ENCODE data around the gene NOTCH3.

Gene NOTCH3

GRCh38 chr19:15222738-15223648 is 22.2 kb upstream of the NOTCH3 start:
- H3K9ac ChIP-seq (ENCODE audit: low read length): peak overlapping the region; percentile 19; the same call in 1 of the 2 replicates
- H3F3A ChIP-seq (ENCODE audit: insufficient read depth, low read length): no peaks in the 10 kb centered on the region
- H3K9me2 ChIP-seq (replicated peaks; ENCODE audit: insufficient read depth, low read length): no peaks in the 10 kb centered on the region
- TF ChIP-seq EZH2phosphoT487 (IDR thresholded peaks at IDR 0.05; ENCODE audit: low read length): no peak
- no peak for TF ChIP-seq CTCF (IDR thresholded peaks at IDR 0.05; ENCODE audit: low read length)
- no peak for TF ChIP-seq EZH2 (optimal IDR thresholded peaks at IDR 0.05; ENCODE audit: low read depth, low read length)
- no peaks in the 10 kb centered on the region for H3K36me3 ChIP-seq (replicated peaks; ENCODE audit: insufficient read depth, low read length)
- H3K79me2 ChIP-seq (ENCODE audit: low read length): no peaks in the 10 kb centered on the region
- peaks cover 5% of the 10 kb centered on the region; the same call in 1 of the 2 replicates for H3K4me1 ChIP-seq (ENCODE audit: low read length)
- H4K20me1 ChIP-seq (ENCODE audit: insufficient read depth, low read length): no peaks in the 10 kb centered on the region
- peak overlapping the region; percentile 82 for H2AFZ ChIP-seq (ENCODE audit: low read length)
- H3K27ac ChIP-seq (ENCODE audit: low read length): no peak overlapping the region
- H3K9me3 ChIP-seq (replicated peaks; ENCODE audit: insufficient read depth, low read length): no peaks in the 10 kb centered on the region
- H3K4me3 ChIP-seq (ENCODE audit: low read length): peak overlapping the region; percentile 64
- peak overlapping the region; percentile 89 for H3K4me2 ChIP-seq (ENCODE audit: low read depth, low read length)
- H3K27me3 ChIP-seq (replicated peaks; ENCODE audit: insufficient read depth, low read length): peaks cover 38% of the 10 kb centered on the region
- peak; percentile 93 for DNase-seq

- DNase-seq: no peak
- Histone ChIP-seq H2AFZ (ENCODE audit: low read length) (no peak overlapping the region), H3K4me2 (ENCODE audit: low read depth, low read length) (no peak overlapping the region), H3K4me1 (ENCODE audit: low read length) (peaks cover 5% of the 10 kb centered on the region; the same call in 1 of the 2 replicates), H3K9ac (ENCODE audit: low read length) (no peak overlapping the region), H3K9me3 (replicated peaks; ENCODE audit: insufficient read depth, low read length) (no peaks in the 10 kb centered on the region), H3K36me3 (replicated peaks; ENCODE audit: insufficient read depth, low read length) (no peaks in the 10 kb centered on the region), H4K20me1 (ENCODE audit: insufficient read depth, low read length) (no peaks in the 10 kb centered on the region), H3K27me3 (replicated peaks; ENCODE audit: insufficient read depth, low read length) (peaks cover 49% of the 10 kb centered on the region), H3K79me2 (ENCODE audit: low read length) (no peaks in the 10 kb centered on the region), H3K4me3 (ENCODE audit: low read length) (no peak overlapping the region), H3F3A (ENCODE audit: insufficient read depth, low read length) (no peaks in the 10 kb centered on the region), H3K9me2 (replicated peaks; ENCODE audit: insufficient read depth, low read length) (no peaks in the 10 kb centered on the region), H3K27ac (ENCODE audit: low read length) (no peak overlapping the region)
- TF ChIP-seq EZH2 (optimal IDR thresholded peaks at IDR 0.05; ENCODE audit: low read depth, low read length) (no peak), EZH2phosphoT487 (IDR thresholded peaks at IDR 0.05; ENCODE audit: low read length) (no peak), CTCF (IDR thresholded peaks at IDR 0.05; ENCODE audit: low read length) (no peak)
Measured at GRCh38 chr19:15220833-15221232, 20.0 kb upstream of the NOTCH3 start.

GRCh38 chr19:15218501-15218900 is 17.7 kb upstream of the NOTCH3 start:
- H3K4me1 ChIP-seq (ENCODE audit: low read length): peaks cover 5% of the 10 kb centered on the region; the same call in 1 of the 2 replicates
- TF ChIP-seq EZH2 (optimal IDR thresholded peaks at IDR 0.05; ENCODE audit: low read depth, low read length) (no peak), CTCF (IDR thresholded peaks at IDR 0.05; ENCODE audit: low read length) (no peak), EZH2phosphoT487 (IDR thresholded peaks at IDR 0.05; ENCODE audit: low read length) (no peak)

More at GRCh38 chr19:15218501-15218900, 17.7 kb upstream of the NOTCH3 start:
- H2AFZ ChIP-seq (ENCODE audit: low read length): no peak overlapping the region
- DNase-seq: no peak
- H3F3A ChIP-seq (ENCODE audit: insufficient read depth, low read length): no peaks in the 10 kb centered on the region
- no peaks in the 10 kb centered on the region for H3K36me3 ChIP-seq (replicated peaks; ENCODE audit: insufficient read depth, low read length)
- H3K9me3 ChIP-seq (replicated peaks; ENCODE audit: insufficient read depth, low read length): no peaks in the 10 kb centered on the region
- H3K79me2 ChIP-seq (ENCODE audit: low read length): no peaks in the 10 kb centered on the region
- peaks cover 72% of the 10 kb centered on the region for H3K27me3 ChIP-seq (replicated peaks; ENCODE audit: insufficient read depth, low read length)
- H3K9ac ChIP-seq (ENCODE audit: low read length): no peak overlapping the region
- H3K4me2 ChIP-seq (ENCODE audit: low read depth, low read length): no peak overlapping the region
- no peak overlapping the region for H3K4me3 ChIP-seq (ENCODE audit: low read length)
- H4K20me1 ChIP-seq (ENCODE audit: insufficient read depth, low read length): no peaks in the 10 kb centered on the region
- H3K27ac ChIP-seq (ENCODE audit: low read length): no peak overlapping the region
- no peaks in the 10 kb centered on the region for H3K9me2 ChIP-seq (replicated peaks; ENCODE audit: insufficient read depth, low read length)

All from MM.1S (cell line).